ENCODE measurements around the gene PARD3B. TPM values are rescaled to one million over a fixed set of nuclear protein-coding genes. Genes with fewer than 3 reads are reported as not detected.

PARD3B gene
- total and polyA plus RNA-seq, 3 donors from 2014 or later: 14.6 to 36.8 (median 29.6) TPM

- intact Hi-C loops (cut with DNase I; ENCODE audit: low total_unique reads): no loop called here
- no peak overlapping the region for H3K27ac ChIP-seq
- H3K9me3 ChIP-seq: no peaks in the 10 kb centered on the region
- H3K4me3 ChIP-seq: no peak overlapping the region
- no peaks in the 10 kb centered on the region for H3K27me3 ChIP-seq
- no peak for TF ChIP-seq CTCF (IDR thresholded peaks at IDR 0.05)
- TF ChIP-seq POLR2A (IDR thresholded peaks at IDR 0.05): no peak
- no peaks in the 10 kb centered on the region for H3K36me3 ChIP-seq (ENCODE audit: low read depth, missing control alignments)
- 94% methylated on average over 5 of the region's 5 CpGs for WGBS, 2 donors
- H3K4me1 ChIP-seq: no peaks in the 10 kb centered on the region
- no peak for DNase-seq
Measured at GRCh38 chr2:205586626-205587025, 1041.4 kb downstream of the PARD3B start.

DNA sequence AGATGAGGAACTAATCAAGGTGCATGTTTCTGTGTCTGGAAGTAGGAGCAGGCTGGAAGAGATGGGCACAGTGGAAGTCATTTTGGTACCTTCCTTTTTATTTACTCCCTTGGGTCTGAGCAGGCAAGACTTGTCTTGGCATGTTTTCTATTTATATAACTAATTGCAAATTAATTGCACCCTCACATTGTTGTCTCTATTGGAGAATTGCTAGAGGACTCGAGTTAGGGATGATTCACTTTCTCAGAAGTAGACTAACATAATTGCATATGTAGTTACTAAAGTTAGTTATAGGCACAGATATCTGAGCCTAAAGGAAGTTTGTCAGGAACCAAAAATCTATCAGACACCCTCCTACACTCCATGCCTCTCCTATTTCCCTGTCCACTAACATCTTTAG lies 1044.2 kb downstream of the PARD3B start:
- Histone ChIP-seq H3K27ac (no peak overlapping the region), H3K27me3 (no peaks in the 10 kb centered on the region), H3K4me1 (no peaks in the 10 kb centered on the region), H3K4me3 (no peak overlapping the region), H3K9me3 (no peaks in the 10 kb centered on the region), H3K36me3 (ENCODE audit: low read depth, missing control alignments) (no peaks in the 10 kb centered on the region)
- intact Hi-C loops (cut with DNase I; ENCODE audit: low total_unique reads): no loop called here
- TF ChIP-seq POLR2A (IDR thresholded peaks at IDR 0.05) (no peak), CTCF (IDR thresholded peaks at IDR 0.05) (no peak)
- DNase-seq: no peak
- WGBS, 2 donors: 71 to 96% methylated on average over 1 of the region's 1 CpG

- WGBS, 2 donors: 67 to 85% methylated on average over 2 of the region's 2 CpGs
- intact Hi-C loops (cut with DNase I; ENCODE audit: low total_unique reads): no loop called here
Measured at GRCh38 chr2:205590759-205591158, 1045.5 kb downstream of the PARD3B start.

DNA sequence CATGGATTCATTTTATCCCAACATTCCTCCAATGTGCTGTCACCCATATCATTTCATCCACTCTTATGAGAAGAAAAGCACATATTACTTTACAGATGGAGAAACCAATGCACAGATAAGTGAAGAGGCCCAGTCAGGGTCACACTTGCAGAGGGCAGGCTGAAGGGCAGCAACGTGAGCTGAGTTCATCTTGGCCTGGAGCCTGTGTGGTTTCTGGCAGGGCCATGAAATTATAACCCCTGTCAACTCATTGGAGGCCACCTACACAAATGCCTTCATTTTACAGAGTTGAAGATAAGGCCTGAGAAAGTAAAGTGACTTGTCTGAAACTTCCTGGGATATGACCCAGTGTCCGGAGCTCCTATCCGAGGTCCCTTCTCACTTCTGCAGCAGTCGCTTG lies 1048.6 kb downstream of the PARD3B start:
- Histone ChIP-seq H3K27ac (no peak overlapping the region), H3K9me3 (no peaks in the 10 kb centered on the region), H3K27me3 (no peaks in the 10 kb centered on the region), H3K4me1 (no peaks in the 10 kb centered on the region), H3K4me3 (no peak overlapping the region), H3K36me3 (ENCODE audit: low read depth, missing control alignments) (no peaks in the 10 kb centered on the region)
- no peak for DNase-seq
- TF ChIP-seq CTCF (IDR thresholded peaks at IDR 0.05) (no peak), POLR2A (IDR thresholded peaks at IDR 0.05) (no peak)
- 65 to 69% methylated on average over 4 of the region's 4 CpGs for WGBS, 2 donors
- intact Hi-C loops (cut with DNase I; ENCODE audit: low total_unique reads): no loop called here

More at GRCh38 chr2:205590759-205591158, 1045.5 kb downstream of the PARD3B start:
- Histone ChIP-seq H3K9me3 (no peaks in the 10 kb centered on the region), H3K27me3 (no peaks in the 10 kb centered on the region), H3K4me1 (no peaks in the 10 kb centered on the region), H3K36me3 (ENCODE audit: low read depth, missing control alignments) (no peaks in the 10 kb centered on the region), H3K27ac (no peak overlapping the region), H3K4me3 (no peak overlapping the region)
- no peak for DNase-seq
- TF ChIP-seq POLR2A (IDR thresholded peaks at IDR 0.05): no peak
- TF ChIP-seq CTCF (IDR thresholded peaks at IDR 0.05): no peak

DNA sequence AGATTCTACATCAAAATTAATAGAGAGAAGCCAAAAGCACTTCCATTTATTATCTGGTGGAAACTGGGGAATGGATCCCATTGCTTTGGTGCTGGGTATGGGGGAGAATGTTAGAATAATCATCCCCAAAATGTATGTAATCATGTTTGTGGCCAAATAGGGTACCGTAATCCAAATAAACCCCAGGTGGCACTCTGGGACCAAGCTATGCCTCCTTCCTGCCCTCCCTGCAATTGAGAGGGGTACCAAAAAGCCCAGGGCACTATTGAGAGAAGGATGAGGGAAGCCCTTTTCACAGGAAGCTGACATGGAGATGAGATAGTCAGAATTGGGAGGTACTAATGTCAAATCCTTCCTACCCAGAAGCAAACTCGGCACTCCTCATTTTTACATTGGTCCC lies 1051.3 kb downstream of the PARD3B start:
- DNase-seq: no peak
- Histone ChIP-seq H3K27ac (no peak overlapping the region), H3K9me3 (no peaks in the 10 kb centered on the region), H3K36me3 (ENCODE audit: low read depth, missing control alignments) (no peaks in the 10 kb centered on the region), H3K4me1 (no peaks in the 10 kb centered on the region), H3K4me3 (no peak overlapping the region), H3K27me3 (no peaks in the 10 kb centered on the region)
- TF ChIP-seq CTCF (IDR thresholded peaks at IDR 0.05): no peak
- TF ChIP-seq POLR2A (IDR thresholded peaks at IDR 0.05): no peak
- WGBS, 2 donors: 86 to 98% methylated on average over 2 of the region's 2 CpGs
- intact Hi-C loops (cut with DNase I; ENCODE audit: low total_unique reads): no loop called here
